GM10248 (cell line): ENCODE data around the gene BSG.

Experiments
- CTCF ChIA-PET: fragments of 300-600 bp; sonication (Branson Sonifier 250); formaldehyde crosslinking; extraction: SDS; loops from one replicate; lab custom pipeline; 2021; ENCODE audit warnings: antibody characterized with exemption; lab: Yijun Ruan, JAX
- POLR2A ChIA-PET: fragments of 350-650 bp; sonication (Branson Sonifier 250); formaldehyde crosslinking; extraction: SDS; loops from one replicate; lab custom pipeline; 2020; ENCODE audit warnings: antibody characterized with exemption; lab: Yijun Ruan, JAX
- DNase-seq: peaks from one replicate; pipeline ENCODE4 v3.0.0; 2012; ENCODE audit errors: extremely low spot score
- CTCF ChIP-seq: IDR thresholded peaks from 2 replicates; pipeline ENCODE4 v1.5.1; 2012; ENCODE audit warnings: mild to moderate bottlenecking, low read depth; ENCODE audit errors: extremely low read depth, missing control alignments, control extremely low read depth

BSG gene

GRCh38 chr19:534088-534487 lies 38.3 kb upstream of the BSG start:
- TF ChIP-seq CTCF = no peak
- DNase-seq = no peak
- CTCF ChIA-PET = interaction anchor here (6.4 kb wide), 1 partner anchor 24 kb away, joined by 79 read pairs; no protein-coding TSS in a partner anchor
- POLR2A ChIA-PET = no interaction called here

GRCh38 chr19:535017-535835 lies 37.2 kb upstream of the BSG start:
- ChIA-PET CTCF (interaction anchor here (1.3 kb wide), 1 partner anchor 25 kb away, joined by 4 read pairs; no protein-coding TSS in a partner anchor), POLR2A (no interaction called here)
- TF ChIP-seq CTCF = no peak
- no peak for DNase-seq

GRCh38 chr19:536031-536880 lies 36.1 kb upstream of the BSG start:
- no peak for TF ChIP-seq CTCF
- POLR2A ChIA-PET = no interaction called here
- CTCF ChIA-PET = no interaction called here
- DNase-seq = no peak

GRCh38 chr19:536881-537404 lies 35.5 kb upstream of the BSG start:
- ChIA-PET CTCF (no interaction called here), POLR2A (no interaction called here)
- no peak for DNase-seq
- no peak for TF ChIP-seq CTCF

GRCh38 chr19:538641-539428 lies 33.6 kb upstream of the BSG start:
- DNase-seq = no peak
- ChIA-PET POLR2A (no interaction called here), CTCF (no interaction called here)
- TF ChIP-seq CTCF = no peak
